Trophoblast cell (in vitro differentiated cells and primary cell): ENCODE results near the gene SPON1.

Source experiments
- DNase-seq, 2 donors: peaks; one replicate each; pipeline ENCODE4 v3.0.0-alpha.2; 2016
- H2AFZ ChIP-seq: 2 replicates; pipeline ENCODE4 v1.6.1; 2013; ENCODE audit warnings: low read length, moderate library complexity, mild to moderate bottlenecking; ENCODE audit not compliant: insufficient read depth, poor library complexity
- H2AK5ac ChIP-seq: 2 replicates; pipeline ENCODE4 v1.6.1; 2013; ENCODE audit warnings: mild to moderate bottlenecking, low read length
- H2BK120ac ChIP-seq: 2 replicates; pipeline ENCODE4 v1.6.1; 2013; ENCODE audit warnings: low read length, mild to moderate bottlenecking, moderate library complexity; ENCODE audit not compliant: insufficient read depth, poor library complexity
- H2BK12ac ChIP-seq: 2 replicates; pipeline ENCODE4 v1.6.1; 2013; ENCODE audit warnings: mild to moderate bottlenecking, low read length, moderate library complexity
- H2BK5ac ChIP-seq: 2 replicates; pipeline ENCODE4 v1.6.1; 2013; ENCODE audit warnings: low read length, low read depth, moderate library complexity, mild to moderate bottlenecking; ENCODE audit not compliant: poor library complexity
- H3K14ac ChIP-seq: 2 replicates; pipeline ENCODE4 v1.6.1; 2013; ENCODE audit warnings: mild to moderate bottlenecking, low read length
- H3K18ac ChIP-seq: 2 replicates; pipeline ENCODE4 v1.6.1; 2013; ENCODE audit warnings: mild to moderate bottlenecking, low read length
- H3K23ac ChIP-seq: 2 replicates; pipeline ENCODE4 v1.6.1; 2013; ENCODE audit warnings: low read length
- H3K27ac ChIP-seq: 2 replicates; pipeline ENCODE4 v1.5.1; 2013; ENCODE audit warnings: low read depth, mild to moderate bottlenecking, inconsistent platforms, low read length, moderate library complexity
- H3K27me3 ChIP-seq: 2 replicates; pipeline ENCODE4 v1.6.1; 2013; ENCODE audit warnings: inconsistent platforms, mild to moderate bottlenecking, low read length, moderate library complexity; ENCODE audit not compliant: insufficient read depth
- H3K36me3 ChIP-seq, 2 experiments: 1 replicate in 1 of 2; 2 replicates in 1 of 2; pipeline ENCODE4 v1.6.1; 2013; ENCODE audit warnings: low read length in 2 of 2, mild to moderate bottlenecking in 2 of 2, moderate library complexity in 1 of 2; ENCODE audit not compliant: insufficient read depth in 2 of 2, control insufficient read depth in 1 of 2
- H3K4ac ChIP-seq: 2 replicates; pipeline ENCODE4 v1.6.1; 2013; ENCODE audit warnings: low read depth, mild to moderate bottlenecking, low read length, moderate library complexity
- H3K4me1 ChIP-seq, 2 experiments: 1 replicate in 1 of 2; 2 replicates in 1 of 2; pipeline ENCODE4 v1.6.1; 2013; ENCODE audit warnings: low read length in 2 of 2, mild to moderate bottlenecking in 2 of 2, moderate library complexity in 1 of 2; ENCODE audit not compliant: insufficient read depth in 2 of 2, control insufficient read depth in 1 of 2
- H3K4me2 ChIP-seq: 2 replicates; pipeline ENCODE4 v1.6.1; 2013; ENCODE audit warnings: inconsistent platforms, mild to moderate bottlenecking, low read length, moderate library complexity
- H3K4me3 ChIP-seq: 2 replicates; pipeline ENCODE4 v1.5.1; 2013; ENCODE audit warnings: mild to moderate bottlenecking, low read depth, low read length, inconsistent platforms
- H3K79me1 ChIP-seq: one replicate; pipeline ENCODE4 v1.6.1; 2013; ENCODE audit warnings: low read length
- H3K79me2 ChIP-seq: 2 replicates; pipeline ENCODE4 v1.6.1; 2013; ENCODE audit warnings: low read length, mild to moderate bottlenecking; ENCODE audit not compliant: control insufficient read depth, insufficient read depth, poor library complexity
- H3K9ac ChIP-seq: 2 replicates; pipeline ENCODE4 v1.6.1; 2013; ENCODE audit warnings: mild to moderate bottlenecking, low read length
- H3K9me3 ChIP-seq: 2 replicates; pipeline ENCODE4 v1.6.1; 2013; ENCODE audit warnings: low read depth, mild to moderate bottlenecking, control low read depth, inconsistent platforms, low read length; ENCODE audit not compliant: insufficient read depth
- H4K12ac ChIP-seq: 2 replicates; pipeline ENCODE4 v1.6.1; 2013; ENCODE audit warnings: low read depth, mild to moderate bottlenecking, low read length, moderate library complexity
- H4K8ac ChIP-seq: 2 replicates; pipeline ENCODE4 v1.6.1; 2013; ENCODE audit warnings: low read depth, mild to moderate bottlenecking, low read length, moderate library complexity
- H4K91ac ChIP-seq: one replicate; pipeline ENCODE4 v1.6.1; 2013; ENCODE audit warnings: low read depth, mild to moderate bottlenecking, low read length, moderate library complexity
- WGBS: extraction: QIAGEN DNeasy Blood & Tissue Kit; methylation state at CpG from one replicate; pipeline ENCODE4 v1.1.7; 2013; ENCODE audit warnings: missing lambda C conversion rate; ENCODE audit not compliant: insufficient read length, insufficient coverage; ENCODE audit errors: extremely low coverage; 5-methylcytosine and 5-hydroxymethylcytosine counted together

The SPON1 gene

DNA sequence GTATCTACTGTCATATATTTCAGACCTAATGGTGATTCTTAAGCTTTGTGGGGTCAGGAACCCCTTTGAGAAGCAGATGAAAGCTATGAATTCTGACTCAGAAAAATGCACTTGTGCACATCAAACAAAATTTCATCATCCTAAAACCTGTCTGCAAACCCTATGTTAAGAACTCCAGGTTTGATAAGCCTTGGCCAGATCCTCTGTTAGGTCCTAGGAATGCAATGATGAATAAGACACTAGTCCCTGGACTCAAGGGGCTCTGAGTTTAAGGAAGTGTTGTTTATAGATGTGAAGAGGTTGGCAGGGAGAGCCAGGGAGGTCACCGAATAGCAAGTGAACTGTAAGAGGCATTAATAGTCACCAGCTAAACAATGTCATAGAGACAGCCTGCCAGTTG, 103.2 kb downstream of the SPON1 start:
- no peak overlapping the region for H4K12ac ChIP-seq
- no peak overlapping the region for H3K9ac ChIP-seq
- no peak overlapping the region for H2BK5ac ChIP-seq
- H4K91ac ChIP-seq, result no peak overlapping the region
- no peak overlapping the region for H3K14ac ChIP-seq
- H3K79me1 ChIP-seq, result no peaks in the 10 kb centered on the region
- no peak overlapping the region for H4K8ac ChIP-seq
- H3K79me2 ChIP-seq, result no peaks in the 10 kb centered on the region
- H3K4me2 ChIP-seq, result no peak overlapping the region
- no peak overlapping the region for H2AFZ ChIP-seq
- H2AK5ac ChIP-seq, result no peak overlapping the region
- H2BK12ac ChIP-seq, result no peak overlapping the region
- no peak overlapping the region for H3K4ac ChIP-seq
- WGBS, result no CpG with 5 or more reads among the region's 1 CpG
- H3K27ac ChIP-seq, result no peak overlapping the region
- H3K18ac ChIP-seq, result no peak overlapping the region
- H3K27me3 ChIP-seq, result no peaks in the 10 kb centered on the region
- no peak overlapping the region for H2BK120ac ChIP-seq
- DNase-seq, result no peak
- no peaks in the 10 kb centered on the region for H3K4me1 ChIP-seq
- no peak overlapping the region for H3K23ac ChIP-seq
- no peaks in the 10 kb centered on the region for H3K36me3 ChIP-seq
- H3K4me3 ChIP-seq, result no peak overlapping the region
- H3K9me3 ChIP-seq, result no peaks in the 10 kb centered on the region

DNA sequence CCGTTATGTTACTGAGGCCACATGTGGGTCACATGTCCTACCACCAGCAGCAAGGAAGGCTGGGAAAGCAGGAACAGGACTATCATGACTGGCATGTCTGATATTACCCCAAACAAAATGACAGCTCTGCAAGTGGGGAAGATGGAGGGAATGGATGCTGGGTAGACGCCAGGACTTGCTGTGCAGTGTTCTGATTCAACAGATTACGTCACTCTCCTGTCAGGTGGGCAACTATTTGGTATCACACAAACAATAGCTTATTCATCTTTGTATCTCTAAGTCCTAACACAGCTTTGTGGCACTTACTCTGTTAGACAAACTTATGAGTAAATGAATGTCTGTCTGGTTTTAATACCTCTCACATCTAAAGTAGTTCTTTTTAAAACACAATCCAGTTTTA, 105.2 kb downstream of the SPON1 start:
- Histone ChIP-seq H3K23ac (peak overlapping the region; percentile 74), H3K79me1 (no peaks in the 10 kb centered on the region), H3K27me3 (no peaks in the 10 kb centered on the region), H3K4ac (no peak overlapping the region), H3K27ac (no peak overlapping the region), H2BK12ac (no peak overlapping the region), H3K79me2 (no peaks in the 10 kb centered on the region), H2BK120ac (no peak overlapping the region), H3K9me3 (no peaks in the 10 kb centered on the region), H2AFZ (no peak overlapping the region), H3K14ac (no peak overlapping the region), H3K4me1 (no peaks in the 10 kb centered on the region), H3K36me3 (no peaks in the 10 kb centered on the region), H2BK5ac (no peak overlapping the region), H2AK5ac (no peak overlapping the region), H3K9ac (no peak overlapping the region), H3K4me3 (no peak overlapping the region), H4K12ac (no peak overlapping the region), H4K91ac (no peak overlapping the region), H4K8ac (no peak overlapping the region), H3K4me2 (no peak overlapping the region), H3K18ac (no peak overlapping the region)
- no CpG with 5 or more reads among the region's 3 CpGs for WGBS
- DNase-seq, result no peak

DNA sequence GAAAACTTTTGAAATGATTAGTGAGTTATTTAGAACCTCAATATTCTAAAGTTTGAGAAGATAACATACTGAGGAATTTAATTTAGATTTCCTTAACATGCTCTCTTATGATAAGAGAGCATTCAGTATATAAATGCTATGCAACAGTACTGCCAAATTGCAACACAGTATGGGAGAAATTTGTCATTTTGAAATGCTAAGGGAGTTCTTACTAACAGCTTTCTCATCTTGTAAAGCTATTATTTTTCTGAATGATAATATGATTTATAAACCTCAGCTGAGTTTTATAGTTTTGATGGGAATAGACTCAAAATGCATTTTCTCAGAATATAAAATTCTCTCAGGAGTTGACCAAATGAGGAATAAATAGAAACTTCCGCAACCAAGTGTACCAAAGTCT, 108.4 kb downstream of the SPON1 start:
- H2BK12ac ChIP-seq, result no peak overlapping the region
- no peaks in the 10 kb centered on the region for H3K36me3 ChIP-seq
- H4K8ac ChIP-seq, result no peak overlapping the region
- no peak overlapping the region for H3K9ac ChIP-seq
- H3K4me2 ChIP-seq, result no peak overlapping the region
- H3K9me3 ChIP-seq, result no peaks in the 10 kb centered on the region
- H3K27me3 ChIP-seq, result no peaks in the 10 kb centered on the region
- no peak overlapping the region for H2AFZ ChIP-seq
- H3K4me3 ChIP-seq, result no peak overlapping the region
- H3K18ac ChIP-seq, result no peak overlapping the region
- H4K91ac ChIP-seq, result no peak overlapping the region
- no peak overlapping the region for H2BK120ac ChIP-seq
- no peak overlapping the region for H4K12ac ChIP-seq
- no peak overlapping the region for H2BK5ac ChIP-seq
- no peak overlapping the region for H3K14ac ChIP-seq
- no peak overlapping the region for H3K4ac ChIP-seq
- H3K27ac ChIP-seq, result no peak overlapping the region
- no peaks in the 10 kb centered on the region for H3K4me1 ChIP-seq
- H3K23ac ChIP-seq, result no peak overlapping the region
- no peaks in the 10 kb centered on the region for H3K79me1 ChIP-seq
- WGBS, result no CpG with 5 or more reads among the region's 1 CpG
- no peak overlapping the region for H2AK5ac ChIP-seq
- H3K79me2 ChIP-seq, result no peaks in the 10 kb centered on the region
- DNase-seq, result no peak

DNA sequence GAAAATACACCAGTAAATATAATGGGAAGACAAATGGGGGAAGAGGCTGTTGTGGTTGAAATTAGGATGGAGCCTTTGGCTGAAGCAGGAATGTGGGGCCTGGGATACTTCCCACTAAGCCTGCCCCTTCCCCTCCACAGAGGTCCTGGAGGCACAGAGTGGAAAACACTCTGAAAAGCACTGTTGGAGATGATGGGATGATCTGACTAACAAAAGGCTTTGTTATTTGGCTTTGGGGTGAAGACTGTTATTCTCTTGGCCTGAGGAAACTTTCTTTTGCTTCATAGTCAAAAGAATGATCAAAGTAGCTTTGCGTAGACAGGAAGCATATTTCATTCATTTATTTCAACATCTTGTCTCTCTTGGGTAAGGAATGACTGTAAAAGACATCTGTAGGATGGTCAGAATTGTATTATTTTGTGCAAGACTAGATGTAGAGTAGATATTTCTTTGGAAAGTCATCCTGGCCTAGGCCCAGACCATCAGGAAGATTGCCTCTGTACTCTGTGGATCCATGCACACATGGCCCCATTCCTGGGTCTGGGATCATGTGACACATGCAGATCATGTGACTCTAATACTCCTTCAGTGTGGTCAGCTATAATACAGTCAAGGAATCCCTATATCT, 111.4 kb downstream of the SPON1 start:
- H2BK5ac ChIP-seq, result no peak overlapping the region
- H3K23ac ChIP-seq, result no peak overlapping the region
- no peak overlapping the region for H3K9ac ChIP-seq
- no peak overlapping the region for H3K18ac ChIP-seq
- no peak overlapping the region for H2AK5ac ChIP-seq
- H3K27ac ChIP-seq, result no peak overlapping the region
- no peaks in the 10 kb centered on the region for H3K36me3 ChIP-seq
- no peak for DNase-seq
- H3K27me3 ChIP-seq, result no peaks in the 10 kb centered on the region
- H3K4me1 ChIP-seq, result no peaks in the 10 kb centered on the region
- H2BK120ac ChIP-seq, result no peak overlapping the region
- no peaks in the 10 kb centered on the region for H3K79me2 ChIP-seq
- no peak overlapping the region for H4K91ac ChIP-seq
- H4K8ac ChIP-seq, result no peak overlapping the region
- H2AFZ ChIP-seq, result no peak overlapping the region
- H3K4ac ChIP-seq, result no peak overlapping the region
- WGBS, result no CpG with 5 or more reads among the region's 1 CpG
- no peak overlapping the region for H3K14ac ChIP-seq
- H4K12ac ChIP-seq, result no peak overlapping the region
- H3K4me3 ChIP-seq, result no peak overlapping the region
- H3K4me2 ChIP-seq, result no peak overlapping the region
- no peaks in the 10 kb centered on the region for H3K79me1 ChIP-seq
- no peaks in the 10 kb centered on the region for H3K9me3 ChIP-seq
- no peak overlapping the region for H2BK12ac ChIP-seq
